Activated T-helper 1 cell treated with anti-CD3 and anti-CD28 coated beads, Interleukin-2, amount 50 U/mL, for 16 hours (primary cell): ENCODE results near the gene MCTP2.
"Not testable (repeated sequence)": the region's sequence is repeated elsewhere in the genome, so short reads cannot be mapped to it uniquely, and the experiment has no call there.

Experiments used
- DNase-seq, 2 donors: peaks; one replicate each; pipeline ENCODE4 v3.0.0-alpha.2; 2020; ENCODE audit warnings: low read depth in 1 of 2, low spot score in 1 of 2

Gene MCTP2

GRCh38 chr15:94235646-94236045 is 4.3 kb downstream of the MCTP2 start:
- DNase-seq: no peak

GRCh38 chr15:94236608-94237007 is 5.2 kb downstream of the MCTP2 start:
- no peak for DNase-seq

DNA sequence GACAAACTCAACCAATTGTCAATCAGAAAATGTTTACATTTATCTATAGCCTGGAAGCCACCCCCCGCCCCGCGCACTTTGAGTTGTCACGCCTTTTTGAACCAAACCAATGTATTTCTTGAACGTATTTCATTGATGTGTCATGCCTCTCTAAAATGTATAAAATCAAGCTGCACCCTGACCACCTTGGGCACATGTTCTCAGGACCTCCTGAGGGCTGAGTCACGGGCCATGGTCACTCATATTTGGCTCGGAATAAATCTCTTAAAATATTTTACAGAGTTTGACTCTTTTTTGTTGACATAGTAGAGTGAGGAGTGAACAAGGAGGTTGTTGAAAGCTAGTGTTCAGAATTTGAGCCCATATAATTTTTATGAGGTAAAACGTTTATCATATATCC is 6.5 kb downstream of the MCTP2 start:
- DNase-seq: no peak

DNA sequence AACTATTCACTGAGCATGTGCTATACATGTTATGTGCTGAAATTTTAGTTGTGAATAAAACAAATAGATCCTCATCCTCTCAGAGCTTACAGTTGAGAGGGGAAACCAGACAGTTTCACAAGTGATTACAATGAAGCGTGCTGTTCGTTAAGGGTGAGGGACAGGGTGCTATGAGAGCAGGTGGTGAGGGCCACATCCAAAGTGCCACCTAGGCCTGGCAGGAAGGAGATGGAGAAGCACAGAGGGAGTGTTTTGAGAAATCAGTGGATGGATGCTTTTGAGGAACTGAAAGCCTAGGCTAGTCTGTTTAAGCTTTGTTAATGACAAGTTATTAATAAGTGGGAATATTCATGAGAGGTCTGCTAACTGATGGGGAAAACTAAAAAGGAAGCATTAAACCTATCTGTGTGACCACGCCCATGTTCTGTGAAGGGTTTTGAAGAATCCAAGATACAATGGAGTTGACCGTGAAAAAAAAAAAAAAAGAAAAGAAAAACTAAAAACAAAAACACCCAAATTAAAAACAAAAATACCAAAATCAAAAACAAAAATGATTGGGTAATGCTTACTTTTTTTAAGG is 7.3 kb downstream of the MCTP2 start:
- DNase-seq: no peak

- DNase-seq: no peak
Observed at GRCh38 chr15:94239474-94239873, 8.1 kb downstream of the MCTP2 start.

- DNase-seq: no peak
Observed at GRCh38 chr15:94240480-94240879, 9.1 kb downstream of the MCTP2 start.

DNA sequence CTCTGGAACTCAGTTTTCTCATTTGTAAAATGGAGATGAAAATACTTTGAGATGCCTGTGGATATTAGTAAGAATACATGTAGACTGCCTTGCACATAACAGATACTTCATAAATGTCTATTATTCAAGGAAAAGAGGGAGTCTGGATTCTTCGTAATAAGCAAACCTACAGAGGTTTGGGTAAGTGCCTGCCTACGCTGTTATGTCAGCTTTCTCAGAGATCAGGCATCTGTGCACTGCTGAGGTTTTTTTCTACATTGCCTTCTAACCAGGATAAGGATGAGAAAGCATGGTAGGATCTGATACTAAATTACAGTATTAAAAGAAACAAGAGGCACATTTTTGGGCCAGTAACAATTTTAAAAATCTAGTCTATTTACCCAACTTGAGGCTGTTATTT is 10.9 kb downstream of the MCTP2 start:
- no peak for DNase-seq

DNA sequence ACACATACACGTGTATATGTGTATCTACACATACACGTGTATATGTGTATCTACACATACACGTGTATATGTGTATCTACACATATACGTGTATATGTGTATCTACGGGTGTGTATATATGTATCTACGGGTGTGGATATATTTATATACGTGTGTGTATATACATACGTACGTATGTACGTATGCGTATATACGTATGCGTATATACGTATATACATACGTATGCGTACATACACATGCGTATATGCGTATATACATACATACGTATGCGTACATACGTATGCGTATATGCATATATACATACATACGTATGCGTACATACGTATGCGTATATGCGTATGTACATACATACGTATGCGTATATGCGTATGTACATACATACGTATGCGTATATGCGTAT is 11.6 kb downstream of the MCTP2 start:
- not testable (repeated sequence) for DNase-seq

DNA sequence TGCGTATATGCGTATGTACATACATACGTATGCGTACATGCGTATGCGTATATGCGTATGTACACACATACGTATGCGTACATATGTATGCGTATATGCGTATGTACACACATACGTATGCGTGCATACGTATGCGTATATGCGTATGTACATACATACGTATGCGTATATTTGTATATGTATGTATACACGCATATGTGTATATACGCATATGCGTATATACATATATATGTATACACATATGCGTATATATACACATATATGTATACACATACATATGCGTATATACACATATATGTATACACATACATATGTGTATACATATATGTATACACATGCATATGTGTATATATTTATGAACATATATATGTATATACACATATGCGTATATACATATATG is 12.1 kb downstream of the MCTP2 start:
- no peak for DNase-seq

DNA sequence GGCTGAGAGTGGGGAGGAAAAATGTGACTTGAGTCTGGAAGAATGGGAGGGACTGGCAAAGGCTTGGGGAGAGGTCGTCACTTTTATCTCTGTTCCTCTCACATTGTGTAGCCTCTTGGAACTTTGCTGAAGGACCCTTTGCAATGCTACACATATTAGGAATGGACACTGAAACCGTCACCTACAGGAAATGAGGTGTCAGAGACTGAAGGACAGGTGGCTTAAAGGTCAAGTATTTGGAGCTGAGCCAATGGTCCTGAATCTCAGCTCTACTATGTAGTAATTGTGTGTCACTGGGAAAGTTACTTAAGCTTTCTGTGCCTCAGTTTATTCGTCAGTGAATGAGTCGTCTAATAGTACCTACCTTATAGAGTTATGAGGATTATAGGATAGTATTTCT is 14.7 kb downstream of the MCTP2 start:
- no peak for DNase-seq

DNA sequence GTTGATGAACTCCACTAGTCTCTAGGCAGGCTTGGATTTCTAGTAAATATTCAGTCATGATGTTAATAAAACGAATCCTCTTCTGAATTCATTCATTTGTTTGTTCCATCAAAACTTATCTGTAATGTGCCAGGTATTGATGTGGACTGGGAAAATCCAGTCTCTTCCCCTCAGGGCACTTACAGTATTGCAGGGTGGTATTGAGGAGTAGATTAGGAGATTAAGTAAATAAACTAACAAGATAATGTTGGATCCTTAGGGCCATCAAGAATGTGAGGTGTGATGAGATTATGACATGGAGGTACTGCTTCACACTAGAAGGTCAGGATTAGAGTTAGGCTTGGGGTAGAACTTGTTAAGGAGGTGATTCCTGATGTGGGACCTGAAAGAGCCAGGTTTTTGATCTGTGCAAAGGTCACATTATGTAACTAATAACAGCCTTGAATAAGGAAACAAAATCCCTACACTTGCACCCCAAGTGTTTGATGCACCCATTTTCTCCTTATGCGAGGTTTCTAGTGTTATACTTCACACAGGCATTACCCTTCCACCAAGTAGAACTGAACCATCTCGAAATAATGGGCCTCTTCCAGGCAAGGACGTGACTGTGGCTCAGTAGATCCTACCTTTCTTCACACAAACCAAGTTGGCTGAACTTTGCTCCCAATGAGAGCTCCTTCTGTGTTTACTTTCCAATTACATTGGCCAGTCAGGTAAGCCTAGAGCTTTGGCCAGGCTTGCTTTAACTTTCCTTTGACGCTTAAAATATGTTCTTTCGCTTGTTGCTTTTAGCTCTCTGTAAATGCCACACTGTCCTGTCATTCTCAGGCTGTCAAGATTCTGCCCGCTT is 16.7 kb downstream of the MCTP2 start:
- no peak for DNase-seq

- DNase-seq: no peak
Observed at GRCh38 chr15:94250801-94251200, 19.4 kb downstream of the MCTP2 start.

DNA sequence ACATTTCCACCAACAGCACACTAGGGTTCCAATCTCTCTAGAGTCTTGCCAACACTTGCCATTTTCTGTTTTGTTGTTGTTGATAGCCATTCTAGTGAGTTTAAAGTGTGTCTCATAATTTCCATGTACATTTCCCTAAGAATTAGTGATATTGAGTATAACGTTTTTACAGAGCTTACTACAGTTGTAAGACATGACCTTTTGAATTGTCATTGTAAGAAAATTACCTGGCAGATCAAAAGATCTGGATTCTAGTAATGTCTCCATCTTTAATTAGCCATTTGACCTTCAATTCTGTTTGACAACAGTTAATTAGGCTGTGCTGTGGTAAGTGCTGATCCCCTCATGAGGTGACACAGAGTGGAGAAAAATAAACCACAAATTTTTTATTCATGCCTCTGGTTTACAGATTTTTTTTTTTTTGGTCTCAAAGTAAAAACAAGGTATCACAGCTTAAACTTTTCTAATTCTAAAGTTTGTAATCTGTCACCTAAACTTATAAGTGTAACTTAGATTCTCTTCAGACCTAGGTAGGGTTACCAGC is 20.9 kb downstream of the MCTP2 start:
- no peak for DNase-seq

DNA sequence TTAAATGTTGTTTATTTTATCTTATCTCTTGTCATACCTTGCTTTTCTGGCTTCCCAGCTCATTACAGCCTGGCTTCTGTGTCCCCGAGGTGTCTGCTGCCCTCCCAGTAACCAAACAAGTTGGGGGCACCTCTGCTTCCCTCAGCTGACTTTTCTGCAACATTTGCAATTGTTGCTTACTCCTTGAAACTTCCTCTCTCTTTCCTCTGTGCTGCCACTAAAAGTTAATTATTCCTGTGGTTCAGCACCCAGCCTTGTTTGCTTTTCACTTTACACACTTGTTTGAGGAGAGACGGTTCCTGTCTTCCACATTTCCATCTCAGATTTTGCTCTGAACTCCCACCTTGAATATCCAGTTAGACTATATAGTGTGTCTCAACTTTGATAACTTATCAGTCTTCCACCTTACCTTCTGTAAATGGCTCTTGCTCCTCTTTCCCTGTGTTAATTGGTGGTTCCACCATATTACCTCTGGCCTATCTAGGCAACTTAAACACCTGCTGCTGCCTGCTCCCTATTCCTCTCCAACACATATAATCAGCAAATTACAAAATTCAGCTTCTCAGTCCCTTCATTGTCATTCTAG is 21.6 kb downstream of the MCTP2 start:
- no peak for DNase-seq

DNA sequence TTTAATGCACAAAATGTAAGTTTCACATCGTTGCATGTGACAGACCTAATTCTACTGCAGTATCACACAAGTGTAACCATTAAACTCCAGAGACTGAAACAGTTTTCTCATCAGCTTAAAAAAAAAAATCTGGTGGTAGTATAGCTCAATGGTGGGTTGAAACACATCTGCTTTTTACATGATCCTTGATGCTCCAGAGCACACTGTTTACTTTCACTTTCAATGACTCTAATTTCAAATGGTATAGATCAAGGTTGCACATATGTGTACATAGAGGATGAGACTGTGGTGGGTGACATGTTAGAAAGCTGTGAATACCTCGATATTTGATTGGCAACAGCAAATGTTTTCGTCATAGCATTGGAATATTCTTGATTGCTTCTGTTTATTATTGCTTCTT is 22.4 kb downstream of the MCTP2 start:
- no peak for DNase-seq

DNA sequence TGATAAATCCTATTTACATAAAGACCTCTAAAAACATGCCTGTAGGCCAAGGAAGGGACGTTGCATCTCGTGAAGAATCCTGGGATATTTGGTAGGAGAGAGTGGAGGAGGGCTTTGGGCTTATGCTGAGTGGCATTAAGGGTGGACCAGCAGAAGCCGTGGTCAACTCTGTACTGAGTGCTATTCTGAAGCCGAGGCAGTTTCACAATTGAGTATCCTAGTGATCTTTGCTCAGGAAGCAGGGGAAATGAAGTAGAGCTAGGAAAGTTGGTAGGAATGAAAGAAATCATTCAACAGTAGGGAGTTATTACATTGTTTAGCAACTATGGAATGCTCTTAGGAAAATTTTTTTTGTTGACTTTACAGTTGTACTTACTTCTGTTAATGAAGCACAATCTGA is 24.2 kb downstream of the MCTP2 start:
- no peak for DNase-seq

DNA sequence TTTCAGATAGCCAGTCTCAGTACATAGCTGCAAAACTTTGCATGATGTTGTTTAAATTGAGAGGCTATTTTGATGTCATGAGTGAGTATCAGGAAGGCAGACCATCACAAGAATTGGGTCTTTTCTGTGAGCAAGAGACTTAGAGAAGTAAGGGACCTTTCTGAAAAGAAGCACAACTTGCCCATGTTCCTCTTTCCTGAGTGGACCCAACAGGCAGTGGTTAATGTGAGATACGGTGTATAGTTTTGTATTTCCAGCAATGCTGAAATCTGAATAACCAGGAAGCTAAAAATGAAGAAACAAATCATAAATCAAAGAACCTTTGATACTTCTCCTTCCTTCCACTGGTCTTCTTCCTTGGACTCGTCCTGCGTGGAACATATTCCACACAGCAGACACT is 25.1 kb downstream of the MCTP2 start:
- DNase-seq: no peak

- DNase-seq: not testable (repeated sequence)
Observed at GRCh38 chr15:94257776-94258175, 26.4 kb downstream of the MCTP2 start.

- DNase-seq: no peak
Observed at GRCh38 chr15:94258246-94258645, 26.9 kb downstream of the MCTP2 start.

- DNase-seq: no peak
Observed at GRCh38 chr15:94259121-94259751, 27.9 kb downstream of the MCTP2 start.

- DNase-seq: no peak
Observed at GRCh38 chr15:94259863-94260262, 28.5 kb downstream of the MCTP2 start.

GRCh38 chr15:94262201-94262600 is 30.8 kb downstream of the MCTP2 start:
- DNase-seq: no peak
